MCF 10A (cell line): Measurements from ENCODE around the gene UBE2C. TPM values are rescaled to one million over a fixed set of nuclear protein-coding genes. Genes with fewer than 3 reads are reported as not detected.
A peak's percentile ranks its signal among the peaks of the same experiment; 100 is the strongest.

ENCODE experiments used
- BruUV-seq: library from RNA; stranded (reverse); fragments of 400-500 nt; replicated peaks from 2 replicates; lab custom pipeline; 2021; lab: Mats Ljungman, UMichigan
- CTCF ChIA-PET: fragments of 300-600 bp; sonication (Branson Sonifier 250); formaldehyde crosslinking; extraction: SDS; loops from one replicate; lab custom pipeline; 2021; ENCODE audit warnings: antibody characterized with exemption, inconsistent platforms; lab: Yijun Ruan, JAX
- POLR2A ChIA-PET: fragments of 300-600, 350-650 bp; sonication (Branson Sonifier 250); formaldehyde crosslinking; extraction: SDS; loops from one replicate; lab custom pipeline; 2020; ENCODE audit warnings: antibody characterized with exemption, inconsistent platforms; lab: Yijun Ruan, JAX
- DNase-seq: peaks from one replicate; pipeline ENCODE4 v3.0.0-alpha.2; 2018; ENCODE audit not compliant: unreplicated experiment
- H3K27ac Mint-ChIP-seq: one replicate; pipeline ENCODE4 v1.8.0; 2022; ENCODE audit warnings: mild to moderate bottlenecking, low read depth, mixed read lengths; ENCODE audit not compliant: unreplicated experiment
- H3K27me3 Mint-ChIP-seq: one replicate; pipeline ENCODE4 v1.8.0; 2022; ENCODE audit warnings: mixed read lengths; ENCODE audit not compliant: insufficient read depth, unreplicated experiment
- H3K36me3 Mint-ChIP-seq: one replicate; pipeline ENCODE4 v1.8.0; 2022; ENCODE audit warnings: mild to moderate bottlenecking, moderate library complexity, mixed read lengths; ENCODE audit not compliant: insufficient read depth, unreplicated experiment
- H3K4me1 Mint-ChIP-seq: one replicate; pipeline ENCODE4 v1.8.0; 2022; ENCODE audit warnings: mixed read lengths; ENCODE audit not compliant: insufficient read depth, unreplicated experiment
- H3K4me3 Mint-ChIP-seq: one replicate; pipeline ENCODE4 v1.8.0; 2022; ENCODE audit warnings: mild to moderate bottlenecking, moderate library complexity, mixed read lengths; ENCODE audit not compliant: unreplicated experiment
- H3K9me3 Mint-ChIP-seq: one replicate; pipeline ENCODE4 v1.8.0; 2022; ENCODE audit warnings: mixed read lengths; ENCODE audit not compliant: unreplicated experiment
- intact Hi-C: fragments of 100-400 bp; cut with micrococcal nuclease; formaldehyde crosslinking; loops from 2 replicates; pipeline ENCODE4 v1.14.1; 2022
- total RNA-seq: library from RNA; stranded (reverse); gene quantifications from 2 replicates; pipeline ENCODE4 v1.2.3, GENCODE V29; 2022
- TF ChIP-seq, protein P1 (sequence below): fragments of 200-600 bp; IDR thresholded peaks from one replicate; pipeline ENCODE4 v1.8.0; 2022; ENCODE audit warnings: antibody characterized with exemption, mild to moderate bottlenecking; ENCODE audit not compliant: unreplicated experiment

UBE2C gene
- total RNA-seq, 1 experiment from 2014 or later = 107 TPM

DNA sequence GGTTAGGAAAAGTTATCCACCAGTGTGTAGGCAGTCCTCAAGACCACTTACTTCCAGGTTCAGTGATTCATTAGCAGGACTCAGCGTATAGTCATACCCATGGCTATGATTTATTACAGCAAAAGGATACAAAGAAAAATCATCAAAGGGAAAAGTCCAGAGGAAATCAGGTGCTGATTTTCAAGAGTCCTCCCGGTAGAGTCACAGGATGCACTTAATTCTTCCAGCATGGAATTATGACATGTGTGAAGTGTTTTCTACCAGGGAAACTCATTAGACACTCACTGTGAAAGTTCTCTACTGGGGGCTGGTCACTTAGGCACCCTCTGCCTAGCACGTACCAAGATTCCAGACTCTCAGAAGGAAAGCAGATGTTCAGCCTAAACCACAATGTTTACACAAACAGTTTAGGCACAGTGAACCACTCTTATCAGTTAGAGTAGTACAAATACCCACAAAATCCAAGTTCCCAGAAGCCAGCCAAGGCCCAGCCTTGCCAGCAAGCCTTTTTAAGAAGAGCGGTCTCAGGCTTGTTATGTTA, 31.0 kb upstream of the UBE2C start:
- H3K27ac Mint-ChIP-seq = peak overlapping the region; percentile 88
- no peaks in the 10 kb centered on the region for H3K27me3 Mint-ChIP-seq
- no peaks in the 10 kb centered on the region for H3K36me3 Mint-ChIP-seq
- H3K4me1 Mint-ChIP-seq = peaks cover 60% of the 10 kb centered on the region
- no peak overlapping the region for H3K4me3 Mint-ChIP-seq
- no TSS peak for BruUV-seq
- ChIA-PET POLR2A (interaction anchor here (0.6 to 5.4 kb wide), 8 partner anchors 8 to 444 kb away, joined by 3 to 91 read pairs (median 16); partner anchors contain the start of genes ACOT8, DNTTIP1, PCIF1 and SYS1), CTCF (no interaction called here)
- TF ChIP-seq, protein P1, sequence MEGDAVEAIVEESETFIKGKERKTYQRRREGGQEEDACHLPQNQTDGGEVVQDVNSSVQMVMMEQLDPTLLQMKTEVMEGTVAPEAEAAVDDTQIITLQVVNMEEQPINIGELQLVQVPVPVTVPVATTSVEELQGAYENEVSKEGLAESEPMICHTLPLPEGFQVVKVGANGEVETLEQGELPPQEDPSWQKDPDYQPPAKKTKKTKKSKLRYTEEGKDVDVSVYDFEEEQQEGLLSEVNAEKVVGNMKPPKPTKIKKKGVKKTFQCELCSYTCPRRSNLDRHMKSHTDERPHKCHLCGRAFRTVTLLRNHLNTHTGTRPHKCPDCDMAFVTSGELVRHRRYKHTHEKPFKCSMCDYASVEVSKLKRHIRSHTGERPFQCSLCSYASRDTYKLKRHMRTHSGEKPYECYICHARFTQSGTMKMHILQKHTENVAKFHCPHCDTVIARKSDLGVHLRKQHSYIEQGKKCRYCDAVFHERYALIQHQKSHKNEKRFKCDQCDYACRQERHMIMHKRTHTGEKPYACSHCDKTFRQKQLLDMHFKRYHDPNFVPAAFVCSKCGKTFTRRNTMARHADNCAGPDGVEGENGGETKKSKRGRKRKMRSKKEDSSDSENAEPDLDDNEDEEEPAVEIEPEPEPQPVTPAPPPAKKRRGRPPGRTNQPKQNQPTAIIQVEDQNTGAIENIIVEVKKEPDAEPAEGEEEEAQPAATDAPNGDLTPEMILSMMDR = no peak
- intact Hi-C loops = no loop called here
- no peaks in the 10 kb centered on the region for H3K9me3 Mint-ChIP-seq
- DNase-seq = peak; percentile 48

DNA sequence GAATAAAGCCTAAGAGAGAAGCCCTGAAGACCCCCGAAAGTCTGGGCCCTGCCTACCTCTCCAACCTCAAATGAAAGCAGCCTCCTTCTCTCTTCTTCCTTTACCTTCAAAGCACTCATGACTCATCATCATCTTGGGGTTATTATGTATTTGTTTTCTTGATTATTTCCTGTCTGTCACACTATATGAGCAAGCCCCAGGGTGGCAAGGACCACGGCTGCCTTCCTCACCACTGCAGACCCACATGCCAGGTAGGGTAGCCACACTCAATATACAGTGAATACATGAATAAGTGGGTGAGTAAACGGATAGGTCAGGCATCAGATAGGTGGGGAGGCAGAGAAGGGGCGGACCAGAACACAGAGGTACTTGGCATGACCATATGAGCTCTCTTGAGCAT, 29.6 kb upstream of the UBE2C start:
- peak overlapping the region; percentile 88 for H3K27ac Mint-ChIP-seq
- CTCF ChIA-PET = interaction anchor here (0.9 to 3.7 kb wide), 5 partner anchors 9 to 420 kb away, joined by 3 to 19 read pairs (median 5); partner anchors contain the start of genes DNTTIP1 and WFDC3
- no TSS peak for BruUV-seq
- no peak for DNase-seq
- no peaks in the 10 kb centered on the region for H3K9me3 Mint-ChIP-seq
- no peak overlapping the region for H3K4me3 Mint-ChIP-seq
- H3K4me1 Mint-ChIP-seq = peaks cover 57% of the 10 kb centered on the region
- intact Hi-C loops = no loop called here
- TF ChIP-seq, protein P1 = no peak
- POLR2A ChIA-PET = interaction anchor here (1.1 to 1.7 kb wide), 3 partner anchors 9 to 13 kb away, joined by 4 to 12 read pairs (median 5); partner anchors contain the start of genes DNTTIP1 and WFDC3
- H3K27me3 Mint-ChIP-seq = no peaks in the 10 kb centered on the region
- no peaks in the 10 kb centered on the region for H3K36me3 Mint-ChIP-seq

DNA sequence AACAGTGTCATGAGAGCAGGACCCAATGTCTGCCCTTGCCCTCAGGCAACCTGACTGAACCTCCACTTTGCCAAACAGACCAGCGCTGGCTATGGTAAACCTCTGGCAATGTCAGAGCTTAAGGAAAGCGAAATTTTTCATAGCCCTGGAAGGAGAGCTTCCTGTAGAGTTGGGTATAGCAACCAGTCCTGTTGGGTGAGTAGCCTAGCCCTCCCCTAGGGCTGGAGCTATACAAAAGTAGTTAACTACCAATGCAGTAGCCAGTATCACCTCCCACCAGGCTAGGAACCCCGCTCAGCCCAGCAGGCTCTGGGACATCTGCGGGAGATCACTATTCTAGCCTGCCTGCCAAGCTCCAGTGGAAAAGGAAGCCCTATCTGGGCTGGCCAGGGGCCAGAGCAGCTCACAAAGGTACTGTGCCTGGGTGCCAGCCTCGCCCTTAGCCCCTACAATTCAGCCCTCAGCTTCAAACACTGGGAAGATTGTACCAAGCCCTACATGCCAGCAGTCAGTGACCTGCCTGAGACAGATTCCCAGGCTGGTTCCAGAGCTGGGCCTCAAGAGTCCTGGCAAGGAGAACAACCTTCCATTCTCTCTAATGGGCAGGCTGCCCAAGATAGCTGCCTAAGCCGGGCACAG, 28.7 kb upstream of the UBE2C start:
- TF ChIP-seq, protein P1 = no peak
- no peaks in the 10 kb centered on the region for H3K36me3 Mint-ChIP-seq
- intact Hi-C loops = no loop called here
- no peaks in the 10 kb centered on the region for H3K9me3 Mint-ChIP-seq
- CTCF ChIA-PET = interaction anchor here (0.5 to 3.7 kb wide), 9 partner anchors 8 to 421 kb away, joined by 3 to 19 read pairs (median 3); partner anchors contain the start of genes DNTTIP1 and WFDC3
- H3K27ac Mint-ChIP-seq = peak overlapping the region; percentile 23
- H3K4me3 Mint-ChIP-seq = no peak overlapping the region
- no TSS peak for BruUV-seq
- H3K4me1 Mint-ChIP-seq = peaks cover 48% of the 10 kb centered on the region
- peak; percentile 36 for DNase-seq
- POLR2A ChIA-PET = interaction anchor here (0.7 to 1.7 kb wide), 4 partner anchors 8 to 151 kb away, joined by 4 to 12 read pairs (median 5); partner anchors contain the start of genes DNTTIP1 and WFDC3
- H3K27me3 Mint-ChIP-seq = no peaks in the 10 kb centered on the region

DNA sequence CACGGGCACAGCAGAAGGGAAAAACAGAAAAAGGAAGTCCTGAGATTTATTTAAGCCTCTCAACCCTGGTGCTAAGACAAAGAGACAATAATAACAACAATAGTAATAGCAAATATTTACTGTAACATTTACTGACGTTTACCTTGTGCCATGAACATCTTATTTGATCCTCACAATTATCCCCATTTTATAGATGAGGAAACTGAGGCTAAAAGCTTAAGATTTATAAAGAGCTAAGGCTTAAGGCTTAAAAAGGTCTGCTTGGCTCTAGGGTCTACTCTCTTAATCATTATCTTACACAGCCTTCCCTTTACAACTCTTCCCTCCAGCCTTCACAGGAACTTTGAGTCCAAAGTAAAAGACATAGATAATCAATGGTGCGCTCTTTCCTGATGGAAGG, 24.1 kb upstream of the UBE2C start:
- Mint-ChIP-seq H3K4me1 (peaks cover 15% of the 10 kb centered on the region), H3K27me3 (no peaks in the 10 kb centered on the region), H3K9me3 (no peaks in the 10 kb centered on the region), H3K4me3 (no peak overlapping the region), H3K36me3 (peaks cover 9% of the 10 kb centered on the region), H3K27ac (no peak overlapping the region)
- DNase-seq = no peak
- TF ChIP-seq, protein P1 = no peak
- CTCF ChIA-PET = interaction anchor here (1.0 to 2.0 kb wide), 2 partner anchors 18 to 181 kb away, joined by 3 to 11 read pairs; no protein-coding TSS in a partner anchor
- POLR2A ChIA-PET = interaction anchor here (0.8 to 5.9 kb wide), 3 partner anchors 10 to 155 kb away, joined by 3 to 91 read pairs (median 3); no protein-coding TSS in a partner anchor
- intact Hi-C loops = no loop called here
- BruUV-seq = no TSS peak
